SH-SY5Y (cell line): ENCODE data around the gene IFRD2.

Source experiments
- GATA2 ChIP-seq: IDR thresholded peaks from 2 replicates; pipeline ENCODE4 v1.6.1; 2011; ENCODE audit warnings: mild to moderate bottlenecking, low read depth, low read length
- GATA3 ChIP-seq: IDR thresholded peaks from 2 replicates; pipeline ENCODE4 v1.6.1; 2011; ENCODE audit warnings: low read depth, mild to moderate bottlenecking, low read length, moderate library complexity

Gene IFRD2

DNA sequence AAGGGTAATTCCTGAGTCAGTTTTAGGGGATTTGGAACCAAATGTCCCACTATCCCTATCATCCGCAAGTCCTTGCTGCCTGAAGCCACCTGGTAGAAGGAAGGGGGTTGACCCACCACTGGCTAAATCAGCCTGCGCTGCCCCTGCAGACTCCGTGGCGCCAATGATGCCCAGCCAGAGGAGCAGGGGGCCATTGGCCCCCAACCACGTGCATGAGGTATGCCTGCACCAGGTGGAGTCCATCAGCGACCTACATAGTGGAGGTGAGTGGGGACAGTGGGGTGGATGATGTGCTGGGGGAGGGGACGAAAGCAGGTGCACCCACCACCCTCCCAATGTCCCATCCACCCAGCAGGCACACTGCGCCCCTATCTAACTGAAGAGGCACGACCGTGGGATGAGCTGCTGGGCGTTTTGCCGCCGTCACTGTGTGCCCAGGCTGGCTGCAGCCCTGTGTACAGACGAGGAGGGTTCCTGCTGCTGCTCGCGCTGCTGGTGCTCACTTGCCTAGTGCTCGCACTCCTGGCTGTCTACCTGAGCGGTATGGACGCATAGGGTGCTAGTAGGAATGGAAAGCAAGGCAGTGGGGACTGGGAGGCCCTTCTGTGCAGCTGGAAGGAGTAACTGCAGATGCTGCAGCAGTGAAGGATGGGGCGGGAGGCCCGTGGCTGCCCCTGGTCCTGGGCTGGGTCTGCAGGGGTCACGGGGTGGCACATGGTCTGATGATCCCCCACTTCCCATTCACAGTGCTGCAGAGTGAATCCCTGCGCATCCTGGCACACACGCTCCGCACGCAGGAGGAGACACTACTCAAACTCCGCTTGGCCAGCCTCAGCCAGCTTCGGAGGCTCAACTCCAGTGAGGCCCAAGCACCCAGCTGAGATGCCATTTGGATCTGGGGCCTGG lies 5.7 kb downstream of the IFRD2 start:
- TF ChIP-seq GATA3 (no peak), GATA2 (no peak)

DNA sequence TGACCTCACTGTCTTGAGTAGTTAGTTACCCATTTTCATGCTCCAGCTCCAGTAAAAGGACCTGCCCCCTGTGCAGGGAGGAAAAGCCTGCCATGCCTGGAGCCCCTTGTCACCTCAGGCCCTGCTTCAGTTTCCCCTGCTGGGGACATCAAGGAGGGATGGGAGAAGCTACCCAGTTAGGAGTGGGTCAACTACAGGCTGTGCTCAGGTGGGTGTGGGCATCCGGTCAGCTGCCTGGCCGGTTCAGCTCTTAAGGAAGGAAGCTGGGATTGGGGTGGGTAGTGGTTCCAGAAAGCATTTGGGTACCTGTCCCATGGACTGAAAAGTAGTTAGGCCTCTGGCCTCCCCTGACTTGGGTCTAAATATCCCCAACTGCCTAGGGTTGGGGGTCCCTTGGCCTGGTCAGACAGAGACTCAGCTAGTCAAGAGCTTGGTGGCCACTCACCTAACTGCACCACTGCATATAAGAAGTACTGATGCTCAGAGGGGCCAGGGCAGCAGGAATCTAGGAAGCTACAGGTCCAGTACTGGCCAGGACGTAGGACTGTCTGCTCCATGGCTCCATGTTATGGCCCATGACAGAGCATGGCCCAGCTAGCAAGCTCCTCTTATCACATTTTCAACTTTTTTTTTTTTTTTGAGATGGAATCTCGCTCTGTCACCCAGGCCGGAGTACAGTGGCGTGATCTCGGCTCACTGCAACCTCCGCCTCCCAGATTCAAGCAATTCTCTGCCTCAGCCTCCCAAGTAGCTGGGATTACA lies 12.8 kb downstream of the IFRD2 start:
- TF ChIP-seq GATA3 (no peak), GATA2 (no peak)

DNA sequence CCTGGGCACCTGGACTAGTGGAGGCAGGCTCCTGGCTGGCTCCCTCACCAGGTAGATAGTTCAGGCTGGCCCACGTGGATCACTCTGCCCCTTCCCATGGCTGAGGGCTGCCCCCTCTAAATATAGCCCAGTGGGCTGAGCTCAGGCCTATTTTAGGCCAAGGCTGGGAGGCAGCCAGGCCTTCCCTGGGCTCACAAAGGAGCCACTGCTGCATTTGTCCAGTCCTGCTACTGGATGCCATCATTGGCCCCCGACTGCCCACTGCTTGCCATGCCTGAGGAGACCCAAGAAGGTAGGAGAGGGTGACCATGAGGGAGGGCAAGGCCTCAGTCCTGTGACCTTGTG lies 13.4 kb downstream of the IFRD2 start, which contains the start of gene LSMEM2:
LSMEM2 (plus strand) TSS at position 208 of the 345 bp plus-strand sequence; CDS start at position 235, 27 bp downstream.
- no peak for TF ChIP-seq GATA3
- TF ChIP-seq GATA2, result no peak

- no peak for TF ChIP-seq GATA2
- TF ChIP-seq GATA3, result no peak
Observed at GRCh38 chr3:50278123-50278879, 13.9 kb downstream of the IFRD2 start.

DNA sequence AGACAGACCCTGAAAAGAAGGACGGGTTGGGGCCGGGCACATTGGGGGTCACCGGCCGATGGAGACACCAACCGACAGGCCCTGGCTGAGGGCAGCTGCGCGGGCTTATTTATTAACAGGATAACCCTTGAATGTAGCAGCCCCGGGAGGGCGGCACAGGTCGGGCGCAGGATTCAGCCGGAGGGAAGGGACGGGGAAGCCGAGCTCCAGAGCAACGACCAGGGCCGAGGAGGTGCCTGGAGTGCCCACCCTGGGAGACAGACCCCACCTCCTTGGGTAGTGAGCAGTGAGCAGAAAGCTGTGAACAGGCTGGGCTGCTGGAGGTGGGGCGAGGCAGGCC lies 15.5 kb downstream of the IFRD2 start:
- TF ChIP-seq GATA3 (no peak), GATA2 (no peak)

- TF ChIP-seq GATA3 (no peak), GATA2 (no peak)
Observed at GRCh38 chr3:50275996-50276761, 16.1 kb downstream of the IFRD2 start.

GRCh38 chr3:50275141-50275995 lies 16.9 kb downstream of the IFRD2 start:
- TF ChIP-seq GATA2, result no peak
- TF ChIP-seq GATA3, result no peak

GRCh38 chr3:50274371-50275104 lies 17.7 kb downstream of the IFRD2 start:
- TF ChIP-seq GATA2, result no peak
- no peak for TF ChIP-seq GATA3

DNA sequence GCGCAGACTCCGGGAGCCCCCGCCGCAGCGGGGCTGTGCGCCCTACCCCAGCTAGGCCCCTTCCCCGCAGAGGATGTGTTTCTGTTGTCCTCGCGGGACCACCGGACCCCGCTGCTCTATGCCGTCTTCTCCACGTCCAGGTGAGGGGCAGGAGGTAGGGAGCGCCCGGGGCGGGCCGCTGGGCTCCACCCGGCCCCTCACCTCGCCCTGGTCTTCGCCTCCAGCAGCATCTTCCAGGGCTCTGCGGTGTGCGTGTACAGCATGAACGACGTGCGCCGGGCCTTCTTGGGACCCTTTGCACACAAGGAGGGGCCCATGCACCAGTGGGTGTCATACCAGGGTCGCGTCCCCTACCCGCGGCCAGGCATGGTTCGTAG lies 18.6 kb downstream of the IFRD2 start:
- TF ChIP-seq GATA3, result no peak

- TF ChIP-seq GATA2 (no peak), GATA3 (no peak)
Observed at GRCh38 chr3:50272911-50273688, 19.1 kb downstream of the IFRD2 start.

GRCh38 chr3:50271314-50271936 lies 20.8 kb downstream of the IFRD2 start:
- TF ChIP-seq GATA2, result no peak; the same call in 1 of the 2 replicates
- no peak for TF ChIP-seq GATA3
